SJCRH30 (cell line): ENCODE data around the gene ZDHHC3. TPM values are rescaled to one million over a fixed set of nuclear protein-coding genes. Genes with fewer than 3 reads are reported as not detected.
"Not testable (repeated sequence)": the region's sequence is repeated elsewhere in the genome, so short reads cannot be mapped to it uniquely, and the experiment has no call there.

Source experiments
- DNase-seq, 2 experiments: peaks; one replicate each; pipeline ENCODE4 v3.0.0-alpha.2; 2015 to 2020
- H3K27ac ChIP-seq: fragments of 250-450 bp; sonication (Bioruptor Pico); 2 replicates; pipeline ENCODE4 v1.5.1; 2020; ENCODE audit warnings: mild to moderate bottlenecking, moderate library complexity
- H3K27me3 ChIP-seq: fragments of 250-450 bp; sonication (Bioruptor Pico); 2 replicates; pipeline ENCODE4 v1.5.1; 2020; ENCODE audit warnings: mild to moderate bottlenecking, moderate library complexity
- H3K36me3 ChIP-seq: fragments of 250-450 bp; sonication (Bioruptor Pico); 2 replicates; pipeline ENCODE4 v1.5.1; 2020; ENCODE audit warnings: mild to moderate bottlenecking, moderate library complexity
- H3K4me1 ChIP-seq: fragments of 250-450 bp; sonication (Bioruptor Pico); 2 replicates; pipeline ENCODE4 v1.5.1; 2020; ENCODE audit warnings: mild to moderate bottlenecking, moderate library complexity
- H3K4me3 ChIP-seq: fragments of 250-450 bp; sonication (Bioruptor Pico); 2 replicates; pipeline ENCODE4 v1.5.1; 2020; ENCODE audit warnings: mild to moderate bottlenecking, moderate library complexity
- H3K9me3 ChIP-seq: fragments of 250-450 bp; sonication (Bioruptor Pico); replicated peaks from 2 replicates; pipeline ENCODE4 v1.5.1; 2020; ENCODE audit warnings: mild to moderate bottlenecking, moderate library complexity
- total RNA-seq: library from RNA; depleted of rRNA; stranded (reverse); fragments of >200 nt; shearing (Covaris generic); gene quantifications from 2 replicates; pipeline ENCODE4 v1.2.3, GENCODE V29; 2014

The ZDHHC3 gene
- total RNA-seq, 1 experiment from 2014 or later: 55.6 TPM

GRCh38 chr3:44965165-44965564, 10.8 kb downstream of the ZDHHC3 start:
- Histone ChIP-seq H3K27ac (no peak overlapping the region), H3K9me3 (no peaks in the 10 kb centered on the region), H3K4me1 (no peaks in the 10 kb centered on the region), H3K4me3 (no peak overlapping the region), H3K36me3 (no peaks in the 10 kb centered on the region), H3K27me3 (no peaks in the 10 kb centered on the region)
- DNase-seq: no peak

- no peaks in the 10 kb centered on the region for H3K9me3 ChIP-seq
- H3K4me1 ChIP-seq: no peaks in the 10 kb centered on the region
- H3K4me3 ChIP-seq: no peak overlapping the region
- no peaks in the 10 kb centered on the region for H3K27me3 ChIP-seq
- DNase-seq: no peak
- H3K36me3 ChIP-seq: no peaks in the 10 kb centered on the region; the same call in 1 of the 2 replicates
- H3K27ac ChIP-seq: no peak overlapping the region
Observed at GRCh38 chr3:44963571-44964325, 12.2 kb downstream of the ZDHHC3 start.

GRCh38 chr3:44962621-44963393, 13.2 kb downstream of the ZDHHC3 start:
- no peak for DNase-seq

GRCh38 chr3:44961888-44962287, 14.1 kb downstream of the ZDHHC3 start:
- Histone ChIP-seq H3K9me3 (no peaks in the 10 kb centered on the region), H3K27ac (no peak overlapping the region), H3K27me3 (no peaks in the 10 kb centered on the region), H3K4me1 (no peaks in the 10 kb centered on the region), H3K36me3 (peaks cover 2% of the 10 kb centered on the region; the same call in 1 of the 2 replicates), H3K4me3 (no peak overlapping the region)
- DNase-seq: no peak

More at GRCh38 chr3:44962621-44963393, 13.2 kb downstream of the ZDHHC3 start:
- Histone ChIP-seq H3K36me3 (peaks cover 2% of the 10 kb centered on the region; the same call in 1 of the 2 replicates), H3K4me3 (no peak overlapping the region), H3K27ac (no peak overlapping the region), H3K27me3 (no peaks in the 10 kb centered on the region), H3K9me3 (no peaks in the 10 kb centered on the region), H3K4me1 (no peaks in the 10 kb centered on the region)

- Histone ChIP-seq H3K27ac (no peak overlapping the region), H3K4me1 (no peaks in the 10 kb centered on the region), H3K9me3 (no peaks in the 10 kb centered on the region), H3K27me3 (no peaks in the 10 kb centered on the region), H3K4me3 (no peak overlapping the region), H3K36me3 (peaks cover 2% of the 10 kb centered on the region; the same call in 1 of the 2 replicates)
- DNase-seq: no peak
Observed at GRCh38 chr3:44960387-44961026, 15.5 kb downstream of the ZDHHC3 start.

GRCh38 chr3:44958386-44958785, 17.6 kb downstream of the ZDHHC3 start:
- no peaks in the 10 kb centered on the region for H3K27me3 ChIP-seq
- H3K9me3 ChIP-seq: no peaks in the 10 kb centered on the region
- no peak overlapping the region for H3K4me3 ChIP-seq
- DNase-seq: no peak
- no peak overlapping the region for H3K27ac ChIP-seq
- peaks cover 2% of the 10 kb centered on the region; the same call in 1 of the 2 replicates for H3K36me3 ChIP-seq
- no peaks in the 10 kb centered on the region for H3K4me1 ChIP-seq

- H3K36me3 ChIP-seq: peaks cover 2% of the 10 kb centered on the region; the same call in 1 of the 2 replicates
- no peak for DNase-seq
- H3K4me3 ChIP-seq: no peak overlapping the region
- no peak overlapping the region for H3K27ac ChIP-seq
- H3K27me3 ChIP-seq: no peaks in the 10 kb centered on the region
- H3K4me1 ChIP-seq: no peaks in the 10 kb centered on the region
- no peaks in the 10 kb centered on the region for H3K9me3 ChIP-seq
Observed at GRCh38 chr3:44957986-44958385, 18.0 kb downstream of the ZDHHC3 start.

- peaks cover 2% of the 10 kb centered on the region; the same call in 1 of the 2 replicates for H3K36me3 ChIP-seq
- H3K9me3 ChIP-seq: no peaks in the 10 kb centered on the region
- no peak overlapping the region for H3K4me3 ChIP-seq
- H3K4me1 ChIP-seq: no peaks in the 10 kb centered on the region
- H3K27ac ChIP-seq: no peak overlapping the region
- no peaks in the 10 kb centered on the region for H3K27me3 ChIP-seq
- DNase-seq: no peak
Observed at GRCh38 chr3:44955917-44956316, 20.1 kb downstream of the ZDHHC3 start.

GRCh38 chr3:44954962-44955361, 21.0 kb downstream of the ZDHHC3 start:
- Histone ChIP-seq H3K9me3 (no peaks in the 10 kb centered on the region), H3K4me1 (no peaks in the 10 kb centered on the region), H3K27me3 (no peaks in the 10 kb centered on the region), H3K27ac (no peak overlapping the region), H3K4me3 (no peak overlapping the region), H3K36me3 (peaks cover 2% of the 10 kb centered on the region; the same call in 1 of the 2 replicates)
- no peak for DNase-seq

GRCh38 chr3:44954304-44954703, 21.7 kb downstream of the ZDHHC3 start:
- H3K27ac ChIP-seq: no peak overlapping the region
- H3K36me3 ChIP-seq: peaks cover 2% of the 10 kb centered on the region; the same call in 1 of the 2 replicates
- H3K4me3 ChIP-seq: no peak overlapping the region
- no peaks in the 10 kb centered on the region for H3K4me1 ChIP-seq
- H3K9me3 ChIP-seq: no peaks in the 10 kb centered on the region
- no peaks in the 10 kb centered on the region for H3K27me3 ChIP-seq
- DNase-seq: no peak

- no peak overlapping the region for H3K27ac ChIP-seq
Observed at GRCh38 chr3:44952689-44953088, 23.3 kb downstream of the ZDHHC3 start.

GRCh38 chr3:44950275-44950734, 25.7 kb downstream of the ZDHHC3 start:
- Histone ChIP-seq H3K4me3 (no peak overlapping the region), H3K4me1 (no peaks in the 10 kb centered on the region), H3K27ac (no peak overlapping the region), H3K9me3 (no peaks in the 10 kb centered on the region), H3K36me3 (no peaks in the 10 kb centered on the region; the same call in 1 of the 2 replicates), H3K27me3 (no peaks in the 10 kb centered on the region)
- no peak for DNase-seq

More at GRCh38 chr3:44952689-44953088, 23.3 kb downstream of the ZDHHC3 start:
- Histone ChIP-seq H3K4me1 (no peaks in the 10 kb centered on the region), H3K4me3 (no peak overlapping the region), H3K9me3 (no peaks in the 10 kb centered on the region), H3K36me3 (no peaks in the 10 kb centered on the region; the same call in 1 of the 2 replicates), H3K27me3 (no peaks in the 10 kb centered on the region)
- DNase-seq: no peak

- not testable (repeated sequence) for H3K36me3 ChIP-seq, H3K4me3 ChIP-seq, DNase-seq, H3K4me1 ChIP-seq, H3K27me3 ChIP-seq, H3K27ac ChIP-seq, H3K9me3 ChIP-seq
Observed at GRCh38 chr3:44949770-44950169, 26.2 kb downstream of the ZDHHC3 start.

- no peak for DNase-seq
- Histone ChIP-seq H3K27me3 (no peaks in the 10 kb centered on the region), H3K9me3 (no peaks in the 10 kb centered on the region), H3K36me3 (peaks cover 3% of the 10 kb centered on the region), H3K27ac (no peak overlapping the region), H3K4me3 (no peak overlapping the region), H3K4me1 (no peaks in the 10 kb centered on the region)
Observed at GRCh38 chr3:44948239-44948638, 27.7 kb downstream of the ZDHHC3 start.
